Chondrocyte (in vitro differentiated cells): Measurements from ENCODE around the gene RHOB. TPM values are rescaled to one million over a fixed set of nuclear protein-coding genes. Genes with fewer than 3 reads are reported as not detected.

Experiments
- DNase-seq: peaks from one replicate; pipeline ENCODE4 v3.0.0; 2021; ENCODE audit warnings: mixed read lengths, low spot score
- H3K27ac Mint-ChIP-seq: one replicate; pipeline ENCODE4 v1.8.0; 2021; ENCODE audit warnings: mild to moderate bottlenecking, moderate library complexity, mixed read lengths; ENCODE audit not compliant: unreplicated experiment
- H3K27me3 Mint-ChIP-seq: 2 replicates; pipeline ENCODE4 v1.8.0; 2021; ENCODE audit warnings: low read depth, mixed read lengths
- H3K36me3 Mint-ChIP-seq: 2 replicates; pipeline ENCODE4 v1.8.0; 2021; ENCODE audit warnings: low read depth, mixed read lengths
- H3K4me1 Mint-ChIP-seq: 2 replicates; pipeline ENCODE4 v1.8.0; 2021; ENCODE audit warnings: low read depth, mild to moderate bottlenecking, mixed read lengths
- H3K4me3 Mint-ChIP-seq: one replicate; pipeline ENCODE4 v1.8.0; 2021; ENCODE audit warnings: mild to moderate bottlenecking, moderate library complexity, mixed read lengths; ENCODE audit not compliant: unreplicated experiment
- H3K9me3 Mint-ChIP-seq: 2 replicates; pipeline ENCODE4 v1.8.0; 2021; ENCODE audit warnings: low read depth, mixed read lengths
- total RNA-seq: library from RNA; stranded (reverse); gene quantifications from 3 replicates; pipeline ENCODE4 v1.2.1, GENCODE V29; 2021
- TF ChIP-seq, protein P1 (sequence below): fragments of 200-600 bp; sonication (generic); IDR thresholded peaks from 2 replicates; pipeline ENCODE4 v1.5.0; 2021; ENCODE audit warnings: antibody characterized with exemption, mild to moderate bottlenecking, moderate library complexity

RHOB gene
- total RNA-seq, 1 donor from 2014 or later, result 191 TPM

DNA sequence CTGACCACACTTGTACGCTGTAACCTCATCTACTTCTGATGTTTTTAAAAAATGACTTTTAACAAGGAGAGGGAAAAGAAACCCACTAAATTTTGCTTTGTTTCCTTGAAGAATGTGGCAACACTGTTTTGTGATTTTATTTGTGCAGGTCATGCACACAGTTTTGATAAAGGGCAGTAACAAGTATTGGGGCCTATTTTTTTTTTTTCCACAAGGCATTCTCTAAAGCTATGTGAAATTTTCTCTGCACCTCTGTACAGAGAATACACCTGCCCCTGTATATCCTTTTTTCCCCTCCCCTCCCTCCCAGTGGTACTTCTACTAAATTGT lies 2.1 kb downstream of the RHOB start:
- Mint-ChIP-seq H3K4me1 (peaks cover 53% of the 10 kb centered on the region), H3K27me3 (no peaks in the 10 kb centered on the region), H3K9me3 (no peaks in the 10 kb centered on the region), H3K4me3 (peak overlapping the region; percentile 87), H3K36me3 (peaks cover 19% of the 10 kb centered on the region), H3K27ac (peak overlapping the region; percentile 95)
- DNase-seq, result no peak
- TF ChIP-seq, protein P1, sequence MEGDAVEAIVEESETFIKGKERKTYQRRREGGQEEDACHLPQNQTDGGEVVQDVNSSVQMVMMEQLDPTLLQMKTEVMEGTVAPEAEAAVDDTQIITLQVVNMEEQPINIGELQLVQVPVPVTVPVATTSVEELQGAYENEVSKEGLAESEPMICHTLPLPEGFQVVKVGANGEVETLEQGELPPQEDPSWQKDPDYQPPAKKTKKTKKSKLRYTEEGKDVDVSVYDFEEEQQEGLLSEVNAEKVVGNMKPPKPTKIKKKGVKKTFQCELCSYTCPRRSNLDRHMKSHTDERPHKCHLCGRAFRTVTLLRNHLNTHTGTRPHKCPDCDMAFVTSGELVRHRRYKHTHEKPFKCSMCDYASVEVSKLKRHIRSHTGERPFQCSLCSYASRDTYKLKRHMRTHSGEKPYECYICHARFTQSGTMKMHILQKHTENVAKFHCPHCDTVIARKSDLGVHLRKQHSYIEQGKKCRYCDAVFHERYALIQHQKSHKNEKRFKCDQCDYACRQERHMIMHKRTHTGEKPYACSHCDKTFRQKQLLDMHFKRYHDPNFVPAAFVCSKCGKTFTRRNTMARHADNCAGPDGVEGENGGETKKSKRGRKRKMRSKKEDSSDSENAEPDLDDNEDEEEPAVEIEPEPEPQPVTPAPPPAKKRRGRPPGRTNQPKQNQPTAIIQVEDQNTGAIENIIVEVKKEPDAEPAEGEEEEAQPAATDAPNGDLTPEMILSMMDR, result no peak

DNA sequence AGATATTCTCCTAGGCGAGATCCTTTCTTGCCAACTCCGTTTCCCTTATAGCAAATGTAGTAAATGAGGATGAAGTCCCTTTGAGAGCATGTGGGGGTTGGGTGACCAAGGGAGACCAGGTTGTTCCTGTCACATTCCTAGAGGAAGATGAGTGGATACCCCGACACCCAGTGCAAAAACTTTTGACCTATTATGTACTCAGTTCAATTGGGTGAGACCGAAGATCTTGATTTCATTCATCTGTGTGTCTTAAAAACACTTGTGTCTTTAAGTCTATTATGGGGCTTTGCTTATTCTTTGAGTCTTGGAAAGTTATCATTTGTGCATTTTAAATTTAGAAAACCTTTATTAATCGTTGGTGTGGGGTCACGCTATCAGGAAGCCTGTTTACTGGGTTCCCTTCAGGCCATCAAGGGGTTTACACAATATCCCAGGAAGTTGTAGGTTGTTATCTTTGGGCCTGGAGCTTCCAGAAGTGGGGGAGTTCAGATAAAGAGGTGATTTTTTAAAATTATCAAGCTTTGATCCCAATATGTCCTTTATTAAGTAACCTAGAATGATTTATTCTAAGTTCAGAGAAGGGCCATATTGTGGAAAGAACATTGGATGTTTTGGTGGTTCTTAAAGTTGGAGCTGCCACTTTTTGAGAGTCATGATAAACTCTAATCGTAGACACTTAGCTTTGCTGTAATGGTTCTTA lies 2.8 kb downstream of the RHOB start:
- Mint-ChIP-seq H3K4me1 (peaks cover 46% of the 10 kb centered on the region), H3K27me3 (no peaks in the 10 kb centered on the region), H3K27ac (peak overlapping the region; percentile 91), H3K9me3 (no peaks in the 10 kb centered on the region), H3K36me3 (peaks cover 19% of the 10 kb centered on the region), H3K4me3 (peak overlapping the region; percentile 87)
- TF ChIP-seq, protein P1, result no peak
- DNase-seq, result no peak

DNA sequence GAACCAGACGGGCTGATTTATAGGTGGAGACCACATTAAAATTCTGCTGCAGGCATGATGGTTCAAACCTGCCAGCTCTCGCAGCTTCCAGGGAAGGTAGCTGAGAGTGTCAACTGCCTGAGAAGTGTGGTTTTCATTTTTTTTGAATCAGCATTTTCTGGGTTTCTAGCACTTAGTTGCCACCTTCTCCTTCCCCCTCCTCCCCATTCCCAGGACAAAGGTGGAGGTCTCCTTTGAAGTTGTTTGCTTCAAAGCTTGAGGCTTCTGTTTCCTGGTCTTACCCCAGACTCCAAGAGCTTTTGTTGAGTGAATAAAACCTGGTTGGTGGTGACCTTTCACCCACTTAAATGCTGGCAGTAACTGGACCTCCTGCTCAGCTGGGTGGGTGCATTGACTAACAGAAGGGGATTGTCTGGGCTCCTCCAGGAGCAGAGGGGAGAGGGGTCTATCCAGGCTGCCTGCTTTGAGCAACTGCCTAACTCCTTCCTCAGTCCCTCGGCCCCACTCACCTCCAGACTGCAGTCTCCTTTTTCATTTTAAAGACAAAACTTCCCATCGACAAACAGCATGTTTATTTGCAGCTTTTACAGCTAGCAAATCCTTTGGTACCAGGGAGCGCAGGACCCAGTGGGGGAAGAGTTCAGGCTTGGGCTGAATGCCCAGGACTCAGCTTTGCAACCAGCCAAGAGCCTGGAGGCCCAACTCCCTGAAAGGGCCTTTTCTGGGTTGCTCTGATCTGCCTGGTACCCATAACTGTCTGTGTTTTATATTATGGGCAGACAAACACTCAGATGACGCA lies 3.5 kb downstream of the RHOB start:
- Mint-ChIP-seq H3K27me3 (no peaks in the 10 kb centered on the region), H3K36me3 (peaks cover 19% of the 10 kb centered on the region), H3K27ac (peak overlapping the region; percentile 91), H3K9me3 (no peaks in the 10 kb centered on the region), H3K4me1 (peaks cover 39% of the 10 kb centered on the region), H3K4me3 (peak overlapping the region; percentile 87)
- DNase-seq, result no peak
- TF ChIP-seq, protein P1, result no peak

DNA sequence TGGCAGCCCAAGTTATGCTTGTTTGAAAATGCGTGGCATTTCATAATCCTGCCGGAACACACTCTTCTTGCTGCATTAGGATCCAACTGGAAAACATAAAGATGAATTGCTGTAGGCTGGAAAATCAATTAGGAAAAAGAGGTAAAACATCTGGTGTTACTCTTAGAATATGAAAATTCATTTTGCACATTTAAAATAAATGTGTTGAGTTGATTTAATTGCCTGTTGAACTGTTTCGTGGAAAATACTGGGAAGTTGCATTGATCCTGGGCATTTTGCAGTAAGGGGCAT lies 4.1 kb downstream of the RHOB start:
- H3K27ac Mint-ChIP-seq, result peak overlapping the region; percentile 91
- DNase-seq, result no peak
- peaks cover 19% of the 10 kb centered on the region for H3K36me3 Mint-ChIP-seq
- TF ChIP-seq, protein P1, result no peak
- no peaks in the 10 kb centered on the region for H3K9me3 Mint-ChIP-seq
- peaks cover 36% of the 10 kb centered on the region for H3K4me1 Mint-ChIP-seq
- H3K4me3 Mint-ChIP-seq, result peak overlapping the region; percentile 1
- H3K27me3 Mint-ChIP-seq, result no peaks in the 10 kb centered on the region

DNA sequence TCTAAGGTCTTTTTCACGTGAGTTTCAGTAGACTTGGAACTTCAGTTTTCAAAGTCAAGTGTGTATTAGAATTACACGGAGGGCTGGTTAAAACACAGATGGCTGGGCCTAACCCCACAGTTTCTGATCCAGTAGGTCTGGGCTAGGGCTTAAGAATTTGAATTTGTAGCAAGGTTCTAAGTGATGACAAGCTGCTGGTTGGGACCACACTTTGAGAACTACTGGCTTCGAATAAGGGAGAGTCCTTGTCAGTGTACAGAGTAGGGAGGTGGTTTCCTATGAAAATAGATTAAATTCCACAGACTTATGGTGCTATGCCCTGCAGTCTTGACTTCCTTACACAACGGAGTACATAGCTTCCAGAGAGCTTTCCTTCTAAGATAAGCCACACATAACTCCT lies 4.5 kb downstream of the RHOB start:
- Mint-ChIP-seq H3K36me3 (peaks cover 19% of the 10 kb centered on the region), H3K27ac (peak overlapping the region; percentile 91), H3K9me3 (no peaks in the 10 kb centered on the region), H3K4me3 (peak overlapping the region; percentile 1), H3K4me1 (peaks cover 40% of the 10 kb centered on the region), H3K27me3 (no peaks in the 10 kb centered on the region)
- DNase-seq, result no peak
- TF ChIP-seq, protein P1, result no peak
